HG02610 (cell line): ENCODE measurements around the gene FANCG.
A peak's percentile ranks its signal among the peaks of the same experiment; 100 is the strongest.

Source experiments
- ATAC-seq: cut with Tn5 transposase; IDR thresholded peaks from one replicate; pipeline ENCODE4 v1.9.1; 2021; ENCODE audit warnings: mild to moderate bottlenecking, moderate library complexity; ENCODE audit not compliant: unreplicated experiment

Gene FANCG

DNA sequence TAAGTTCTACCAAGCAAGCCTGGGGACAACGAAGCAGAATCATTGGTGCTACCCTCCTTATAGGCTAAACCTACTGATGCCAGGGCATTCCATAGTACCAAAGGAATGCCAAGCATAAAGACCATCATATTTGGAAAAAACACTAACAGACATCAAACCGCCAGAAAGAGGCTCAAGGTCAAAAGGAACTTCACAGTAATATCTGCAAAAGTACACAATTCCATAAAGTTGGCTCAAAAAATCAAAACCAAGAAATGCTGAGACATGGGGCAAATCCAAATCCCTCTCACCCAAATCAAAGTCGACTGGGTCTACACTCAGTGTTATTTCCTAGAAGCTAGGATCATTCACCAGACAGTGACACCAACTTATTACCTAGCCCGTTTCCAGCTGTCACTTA lies 10.7 kb downstream of the FANCG start:
- no peak for ATAC-seq

DNA sequence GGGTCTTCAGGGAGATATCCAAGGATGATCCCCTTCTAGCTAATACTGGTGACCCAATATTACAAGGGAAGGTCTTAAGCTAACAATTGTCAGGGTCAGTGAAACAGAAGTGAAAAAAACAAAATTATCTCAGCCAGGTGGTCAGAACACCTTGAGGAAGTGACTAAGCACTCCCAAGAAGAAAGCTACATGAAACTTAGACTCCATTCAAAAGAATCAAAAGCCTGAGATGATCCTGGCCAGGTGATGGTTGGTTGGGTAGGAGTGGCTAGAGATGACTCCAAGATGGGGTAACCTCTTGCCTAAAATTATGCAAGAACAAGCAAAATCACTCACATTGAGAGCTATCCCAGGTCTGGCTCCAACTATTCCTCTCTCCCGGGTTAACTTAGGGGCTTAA lies 12.7 kb downstream of the FANCG start:
- no peak for ATAC-seq

DNA sequence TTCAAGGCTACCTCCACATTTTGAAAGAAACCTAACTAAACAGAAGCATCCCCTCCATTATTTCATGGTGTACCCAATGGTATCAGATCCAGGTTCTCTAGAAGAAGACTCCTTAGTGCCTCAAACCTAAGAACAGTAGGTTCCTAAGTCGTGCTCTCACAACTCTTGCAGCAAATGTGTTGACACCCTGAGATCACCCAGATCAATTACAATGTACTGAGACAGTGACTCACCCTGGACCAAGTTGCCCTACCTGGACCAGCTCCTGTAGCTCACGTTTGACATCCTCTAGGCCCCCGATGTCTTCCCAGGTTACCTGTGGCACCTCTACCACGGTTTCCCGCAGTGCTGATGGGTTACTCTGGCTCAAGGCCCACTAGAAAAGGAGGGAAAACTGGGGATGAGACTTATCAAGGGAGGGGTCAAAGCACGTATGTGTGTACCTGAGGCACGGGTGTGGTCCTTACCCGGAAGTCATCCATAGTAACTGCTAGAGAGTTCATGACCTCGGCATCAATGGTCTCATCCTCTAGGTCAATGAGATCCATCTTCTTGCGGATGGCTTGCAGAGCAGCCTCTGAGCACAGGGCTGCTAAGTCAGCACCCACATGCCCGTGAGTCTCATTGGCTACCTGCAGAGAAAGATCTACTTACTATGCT lies 19.1 kb downstream of the FANCG start:
- no peak for ATAC-seq

DNA sequence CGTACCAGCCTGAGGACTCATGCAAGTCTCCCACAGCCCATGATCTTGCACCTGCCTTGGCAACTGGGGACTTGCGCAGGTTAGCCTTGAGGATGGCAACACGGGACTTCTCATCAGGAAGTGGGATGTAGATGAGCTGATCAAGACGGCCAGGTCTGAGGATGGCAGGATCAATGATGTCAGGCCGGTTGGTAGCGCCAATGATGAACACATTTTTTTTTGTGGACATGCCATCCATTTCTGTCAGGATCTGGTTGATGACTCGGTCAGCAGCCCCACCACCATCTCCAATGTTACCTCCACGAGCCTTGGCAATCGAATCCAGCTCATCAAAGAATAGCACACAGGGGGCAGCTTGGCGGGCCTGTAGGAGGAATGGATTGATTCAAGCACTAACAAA lies 20.3 kb downstream of the FANCG start:
- no peak for ATAC-seq

DNA sequence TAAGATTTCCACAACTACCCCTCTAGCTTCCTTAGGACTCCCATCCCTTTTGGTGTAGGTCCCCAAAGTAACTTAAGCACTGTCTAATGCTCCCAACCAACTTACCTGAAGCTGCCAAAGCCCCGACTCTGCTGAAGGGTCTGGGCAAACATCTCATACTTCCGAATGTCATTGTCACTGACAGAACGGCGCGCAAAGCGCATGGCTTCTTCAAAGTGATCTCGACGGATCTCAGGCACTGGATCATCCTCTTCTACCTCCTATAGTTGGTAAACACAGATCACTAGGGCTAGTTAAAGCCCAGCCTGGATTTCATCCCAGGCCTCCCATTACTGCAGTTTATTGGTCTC lies 22.5 kb downstream of the FANCG start:
- no peak for ATAC-seq

DNA sequence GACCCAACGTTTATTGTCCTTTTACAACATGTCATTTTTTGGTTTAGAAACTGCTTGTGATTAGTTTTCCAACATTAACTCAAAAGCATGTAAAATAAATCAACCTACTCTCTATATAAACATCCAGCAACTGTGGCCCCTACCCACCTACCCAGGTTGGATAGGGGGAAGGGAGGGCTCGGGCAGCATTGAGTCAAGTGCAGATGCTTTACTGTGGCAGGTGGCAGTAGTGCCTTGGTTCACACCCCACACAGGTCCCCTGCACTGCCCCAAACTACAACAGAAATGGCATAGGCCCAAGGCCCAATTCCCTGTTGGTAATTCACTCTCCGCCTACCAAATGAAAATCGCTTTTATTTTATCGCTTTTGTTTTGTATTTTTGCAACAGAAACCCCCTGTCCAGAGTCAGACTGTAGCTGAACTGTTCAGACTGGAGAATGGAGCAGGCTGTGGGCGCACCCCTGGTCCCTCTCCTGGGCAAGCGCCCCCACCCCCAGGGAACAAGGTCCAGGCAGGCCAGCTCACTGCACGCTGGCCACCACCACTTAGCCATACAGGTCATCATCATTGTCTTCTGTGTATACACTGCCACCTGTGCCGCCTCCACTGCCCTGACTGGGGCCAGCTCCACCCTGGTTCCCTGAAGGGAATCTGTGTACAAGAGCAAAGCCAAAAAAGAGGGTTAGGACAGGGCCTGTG lies 23.0 kb downstream of the FANCG start:
- ATAC-seq: no peak

DNA sequence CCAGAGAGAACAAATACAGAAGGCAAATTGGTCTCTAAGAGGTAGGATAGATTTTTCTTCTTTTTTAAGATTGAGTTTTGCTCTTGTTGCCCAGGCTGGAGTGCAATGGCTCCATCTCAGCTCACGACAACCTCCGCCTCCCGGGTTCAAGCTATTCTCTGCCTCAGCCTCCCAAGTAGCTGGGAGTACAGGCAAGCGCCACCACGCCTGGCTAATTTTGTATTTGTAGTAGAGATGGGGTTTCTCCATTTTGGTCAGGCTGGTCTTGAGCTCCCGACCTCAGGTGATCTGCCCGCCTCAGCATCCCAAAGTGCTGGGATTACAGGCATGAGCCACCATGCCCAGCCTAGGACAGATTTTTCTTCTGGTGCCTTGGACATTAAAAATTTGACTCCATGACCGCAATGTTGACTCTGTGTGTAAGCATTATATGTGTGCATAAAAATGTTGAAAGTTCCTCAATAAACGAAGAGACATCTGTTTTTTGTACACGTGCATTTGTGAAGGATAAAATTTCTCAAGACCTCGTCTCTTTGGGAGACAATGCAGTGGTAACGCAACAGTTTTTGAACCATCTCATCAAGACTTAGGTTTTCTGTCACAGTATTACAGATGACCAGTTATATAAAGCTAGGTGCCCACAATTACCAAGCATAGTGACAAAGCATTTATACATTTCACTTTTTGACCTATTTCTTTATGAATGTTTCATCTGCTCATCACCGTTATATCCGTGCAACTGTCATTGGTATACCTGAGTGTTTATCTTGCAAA lies 24.7 kb downstream of the FANCG start:
- no peak for ATAC-seq

DNA sequence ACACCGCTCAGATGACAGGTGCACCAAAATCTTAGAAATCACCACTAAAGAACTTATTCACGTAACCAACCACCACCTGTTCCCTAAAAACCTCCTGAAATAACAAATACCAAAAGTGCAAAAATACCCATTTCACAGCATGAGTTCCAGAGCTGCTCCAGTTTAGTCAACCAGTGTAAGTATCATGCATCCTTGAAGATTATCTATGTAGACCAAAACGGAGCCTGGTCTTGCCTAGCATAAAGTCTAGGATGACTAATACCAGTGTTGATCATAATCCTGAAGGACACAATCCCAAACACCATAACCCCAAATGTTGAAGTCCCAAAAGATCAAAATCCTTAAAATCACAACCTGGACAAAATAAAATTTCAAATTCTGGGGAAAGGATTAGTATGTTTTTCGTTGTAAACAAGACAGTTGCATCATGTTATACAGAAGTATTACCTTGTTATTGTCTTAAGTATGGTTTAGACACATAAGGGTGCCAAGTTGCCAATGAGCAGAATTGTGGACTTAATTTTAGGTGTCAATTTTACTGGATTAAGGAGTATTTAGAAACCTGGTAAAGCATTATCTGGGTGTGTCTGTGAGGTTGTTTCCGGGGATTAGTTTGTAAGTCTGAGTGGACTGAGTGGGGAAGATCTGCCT lies 25.4 kb downstream of the FANCG start:
- ATAC-seq: no peak

DNA sequence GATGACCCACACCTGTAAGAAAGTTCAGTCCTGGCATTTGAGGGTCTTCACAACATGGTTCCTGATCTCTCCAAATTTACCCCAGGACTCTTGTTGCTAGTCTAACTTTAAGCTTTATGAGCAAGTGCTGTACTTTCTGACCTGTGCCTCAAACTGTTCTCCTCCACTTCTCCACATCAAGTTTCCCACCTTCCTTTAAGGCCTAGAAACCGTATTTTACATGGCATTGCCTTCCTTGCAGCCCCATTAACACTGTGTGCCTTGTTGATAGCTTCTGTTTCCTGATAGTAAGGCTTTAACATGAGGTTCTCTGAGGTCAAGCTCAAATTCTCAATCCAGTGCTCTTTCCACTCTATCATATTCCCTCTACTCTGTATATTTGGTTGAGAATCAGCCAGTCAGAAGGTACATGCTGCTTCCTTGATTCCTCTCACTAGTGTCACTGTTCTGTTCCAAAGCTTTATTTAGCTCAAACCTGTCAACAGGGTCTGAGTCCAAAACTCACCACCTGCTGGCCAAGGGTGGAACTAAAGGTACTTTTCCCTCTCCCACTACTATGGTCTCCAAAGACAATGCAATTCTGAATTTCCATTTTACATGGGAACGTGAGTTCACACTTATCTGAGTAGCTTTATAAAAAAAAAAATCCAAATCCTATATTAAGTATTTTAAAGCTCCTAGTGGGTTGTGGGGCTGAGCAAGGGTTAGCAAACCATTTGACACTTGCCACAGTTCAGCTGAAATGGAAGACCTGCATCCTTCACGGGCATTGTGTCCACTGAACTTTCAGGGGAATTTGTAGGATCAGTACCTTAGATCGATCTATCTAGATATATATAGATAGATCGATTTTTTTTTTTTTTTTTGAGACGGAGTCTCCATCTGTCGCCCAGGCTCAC lies 28.4 kb downstream of the FANCG start:
- ATAC-seq: no peak

DNA sequence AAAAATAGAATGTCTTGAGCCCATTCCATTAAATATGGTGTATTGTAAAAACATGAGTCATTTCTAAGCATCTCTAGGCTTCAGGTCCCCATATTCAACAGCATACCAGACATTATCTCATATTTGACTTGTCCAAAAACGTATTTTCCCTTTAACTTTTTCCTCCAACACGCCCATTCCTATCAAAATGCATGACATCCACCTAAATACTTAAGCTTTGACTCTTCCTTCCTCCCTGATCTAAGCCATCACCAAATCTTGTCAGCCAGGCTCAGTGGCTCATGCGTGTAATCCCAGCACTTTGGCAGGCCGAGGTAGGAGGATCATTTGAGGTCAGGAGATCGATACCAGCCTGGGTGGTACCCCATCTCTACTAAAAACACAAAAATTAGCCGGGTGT lies 31.2 kb downstream of the FANCG start:
- no peak for ATAC-seq

DNA sequence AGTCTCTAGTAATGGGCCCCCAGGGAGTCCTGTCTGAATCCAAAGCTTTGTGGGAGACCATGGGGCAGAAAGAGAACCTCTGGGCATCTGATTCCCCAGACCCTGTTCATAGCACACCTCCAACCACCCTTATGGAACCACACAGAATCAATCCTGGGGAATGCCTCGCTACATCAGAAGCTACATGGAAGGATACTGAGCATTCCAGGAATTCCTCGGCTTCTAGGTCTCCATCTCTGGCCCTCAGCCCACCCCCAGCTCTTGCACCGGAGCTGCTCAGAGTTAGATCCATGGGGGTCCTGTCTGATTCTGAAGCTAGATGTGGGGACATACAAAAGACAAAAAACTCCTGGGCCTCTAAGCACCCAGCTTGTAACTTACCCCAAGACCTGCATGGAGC lies 35.7 kb downstream of the FANCG start:
- ATAC-seq: no peak

DNA sequence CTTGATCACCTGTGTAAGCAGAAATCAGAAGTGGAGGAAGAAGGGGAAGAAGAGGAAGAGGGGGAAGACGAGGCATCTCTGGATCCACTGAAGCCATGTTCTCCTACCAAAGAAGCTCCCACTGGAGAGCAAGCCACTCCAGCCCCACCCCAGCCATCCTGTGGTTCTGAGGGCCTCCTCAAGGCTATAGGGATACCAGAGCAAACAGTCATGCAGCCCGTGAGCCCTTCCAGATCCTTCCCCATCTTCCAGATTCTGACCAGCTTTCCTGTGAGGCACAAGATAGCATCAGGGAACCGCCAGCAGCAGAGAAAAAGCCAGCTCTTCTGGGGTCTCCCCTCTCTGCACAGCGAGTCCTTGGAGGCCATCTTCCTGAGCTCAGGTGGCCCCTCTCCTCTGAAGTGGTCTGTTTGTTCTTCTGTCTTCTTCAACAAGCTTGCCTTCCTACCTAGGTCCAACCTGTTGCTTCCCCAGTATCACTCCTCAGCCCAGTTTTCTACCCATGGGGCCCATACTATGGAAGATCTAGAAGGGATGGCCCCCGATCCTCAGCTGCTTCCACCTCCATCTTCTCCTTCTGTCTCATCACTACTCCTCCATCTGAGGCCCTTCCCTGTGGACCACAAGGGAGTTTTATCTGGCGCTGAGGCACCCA lies 36.7 kb downstream of the FANCG start:
- ATAC-seq: no peak

DNA sequence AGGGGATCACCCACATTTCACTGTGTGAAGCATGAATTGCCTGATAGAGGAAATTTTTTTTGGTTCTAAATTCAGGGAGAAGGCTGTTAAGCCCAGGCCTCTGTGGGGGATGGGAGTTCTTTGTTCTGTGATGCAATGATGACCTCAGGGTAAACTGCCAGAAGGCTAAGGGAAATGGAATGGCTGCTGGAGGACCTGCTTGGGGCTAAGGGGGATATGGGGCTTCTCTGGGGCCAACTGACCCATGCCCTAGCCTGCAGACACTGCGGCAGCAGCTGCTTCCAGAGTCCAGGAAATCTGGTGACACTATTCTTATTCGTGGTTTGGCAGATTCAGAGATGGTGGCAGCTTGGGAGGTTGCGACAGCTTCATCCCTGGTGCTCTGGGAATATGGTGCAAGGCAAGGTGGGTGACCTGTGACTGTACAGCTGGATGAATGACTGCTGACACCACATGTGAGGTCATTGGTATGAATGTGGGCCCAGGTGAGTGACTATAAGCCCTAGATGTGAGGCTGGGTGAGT lies 37.6 kb downstream of the FANCG start:
- no peak for ATAC-seq

DNA sequence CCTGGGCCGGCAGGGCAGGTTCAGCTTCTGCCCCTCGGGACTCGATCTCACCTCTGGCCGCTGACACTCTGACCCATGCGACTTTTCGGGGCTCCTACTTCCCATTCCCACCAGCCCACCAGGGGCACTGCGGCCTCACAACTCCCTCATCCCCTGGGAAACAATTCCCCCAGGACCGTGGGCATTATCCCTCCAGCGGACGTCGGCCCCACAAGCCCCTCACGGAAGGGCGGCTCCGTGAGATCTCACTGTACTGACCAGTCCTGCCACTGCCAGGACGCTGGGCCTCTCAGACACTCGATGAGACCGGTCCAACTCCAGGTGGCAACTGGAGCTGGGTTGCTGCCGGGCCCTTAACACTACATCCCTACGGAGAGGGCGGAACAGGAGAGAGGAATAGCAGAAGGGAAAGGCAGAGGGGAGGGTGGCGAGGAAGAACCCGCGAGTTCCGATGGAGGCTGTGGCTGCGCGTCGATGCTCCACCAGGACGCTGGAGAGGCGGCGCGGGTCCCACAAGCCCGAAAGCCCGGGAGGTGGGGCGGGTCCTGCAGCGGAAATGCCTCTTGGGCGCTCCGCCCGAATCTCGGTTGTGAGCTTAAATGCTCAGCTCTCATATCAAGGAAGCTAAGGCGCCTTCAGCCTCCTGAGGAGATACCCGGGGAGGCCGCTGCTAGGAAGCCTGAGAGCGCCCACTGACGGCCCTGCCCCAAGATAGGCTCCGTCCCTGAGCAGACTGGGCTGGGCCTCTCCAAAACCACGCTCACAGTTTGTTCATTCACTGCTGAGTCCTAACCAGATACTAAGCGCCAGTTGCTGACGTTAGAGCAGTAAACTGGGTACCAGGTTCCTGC lies 43.7 kb downstream of the FANCG start:
- peak; percentile 44 for ATAC-seq

DNA sequence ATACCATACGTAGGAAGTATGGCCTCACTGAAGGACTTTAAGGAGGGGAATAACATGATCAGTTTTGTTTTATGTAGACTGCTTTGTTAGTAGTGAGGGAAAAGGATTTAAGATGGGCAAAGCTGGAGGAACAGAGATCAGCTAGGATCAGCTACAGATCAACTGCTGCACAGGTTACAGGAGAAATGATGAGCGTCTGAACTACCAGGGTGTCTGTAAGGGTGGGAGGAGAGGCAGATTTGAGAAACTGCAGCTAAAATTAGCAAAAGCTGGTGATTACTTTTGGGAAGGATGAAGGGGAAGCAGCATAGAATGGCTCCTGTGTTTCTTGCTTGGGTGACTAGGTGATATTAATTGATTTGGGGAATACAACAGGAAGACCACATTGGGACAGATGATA lies 46.6 kb downstream of the FANCG start:
- ATAC-seq: no peak

DNA sequence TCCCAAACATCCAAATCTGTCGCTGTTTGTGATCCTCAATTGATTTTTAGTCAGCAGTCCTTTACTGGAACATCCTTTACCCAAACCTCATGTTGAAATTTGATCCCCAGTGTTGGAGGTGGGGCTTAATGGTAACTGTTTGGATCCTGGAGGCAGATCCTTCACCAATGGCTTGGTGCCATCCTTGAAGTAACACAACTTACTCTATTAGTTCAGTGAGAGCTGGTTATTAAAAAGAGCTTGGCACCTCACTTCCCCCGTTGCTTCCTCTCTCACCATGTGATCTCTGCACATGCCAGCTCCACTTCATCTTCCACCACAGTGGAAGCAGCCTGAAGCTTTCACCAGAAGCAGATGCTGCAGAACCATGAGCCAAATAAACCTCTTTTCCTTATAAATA lies 49.9 kb downstream of the FANCG start:
- ATAC-seq: no peak

DNA sequence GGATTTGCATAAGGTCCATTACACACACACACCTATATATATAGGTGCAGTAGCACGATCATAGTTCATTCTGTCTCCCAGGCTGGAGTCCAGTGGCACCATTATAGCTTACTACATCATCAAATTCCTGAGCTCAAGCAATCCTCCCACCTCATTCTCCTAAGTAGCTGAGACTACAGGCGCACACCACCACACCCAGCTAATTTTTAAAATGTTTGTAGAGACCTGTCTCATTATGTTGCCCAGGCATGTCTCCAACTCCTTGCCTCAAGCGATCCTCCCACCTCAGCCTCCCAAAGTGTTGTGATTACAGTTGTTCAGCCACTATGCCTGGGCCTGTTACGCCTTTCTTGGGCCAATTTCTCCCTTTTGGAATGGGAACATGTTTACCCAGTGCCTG lies 50.5 kb downstream of the FANCG start:
- no peak for ATAC-seq

DNA sequence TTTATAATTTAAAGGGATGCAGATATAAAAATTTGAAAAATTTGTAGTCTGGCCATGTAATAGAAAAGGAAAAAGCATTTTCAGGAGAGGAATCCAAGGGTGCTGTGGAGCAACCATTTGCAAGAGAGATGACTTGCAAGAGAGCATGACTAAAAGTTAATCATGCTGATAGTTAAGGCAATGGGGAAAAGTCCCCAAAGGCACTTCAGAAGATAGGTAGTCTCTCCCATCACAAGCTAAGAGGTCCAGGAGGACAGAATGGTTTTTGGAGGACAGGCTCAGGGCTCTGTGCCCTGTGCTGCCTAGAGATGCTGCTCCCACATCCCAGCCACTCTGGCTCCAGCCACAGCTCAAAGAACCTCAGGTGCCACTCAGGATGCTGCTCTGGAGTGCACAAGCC lies 51.4 kb downstream of the FANCG start:
- ATAC-seq: no peak

DNA sequence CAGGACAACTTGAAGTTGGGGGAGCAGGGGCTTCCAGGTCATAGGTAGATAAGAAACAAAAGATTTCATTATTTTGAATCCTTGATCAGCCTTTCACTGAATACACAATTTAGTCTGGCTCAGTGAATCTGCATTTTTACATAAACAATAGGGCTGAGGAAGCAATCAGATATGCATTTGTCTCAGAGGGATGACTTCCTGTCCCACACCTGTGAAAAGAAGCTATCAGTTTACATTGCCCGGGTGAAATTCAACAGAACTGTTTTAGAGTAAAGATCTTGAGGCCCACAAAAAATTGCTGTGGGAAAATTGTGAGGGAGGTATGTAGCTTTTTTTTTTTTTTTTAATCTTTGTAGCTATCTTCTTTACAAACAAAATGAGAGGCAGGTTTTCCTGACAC lies 51.9 kb downstream of the FANCG start:
- no peak for ATAC-seq
